DOHH2 (cell line): Measurements from ENCODE around the gene RAB40B.

ENCODE experiments used
- H3F3A ChIP-seq: fragments of 200-600 bp; sonication (generic), shearing (Covaris generic); 2 replicates; pipeline ENCODE4 v1.6.0; 2016; ENCODE audit warnings: antibody characterized with exemption, mild to moderate bottlenecking; ENCODE audit not compliant: control insufficient read depth, insufficient read depth
- H3K27ac ChIP-seq: fragments of 200-600 bp; sonication (generic); 2 replicates; pipeline ENCODE4 v1.5.1; 2014; ENCODE audit warnings: low read depth, mild to moderate bottlenecking, low read length, moderate library complexity
- H3K27me3 ChIP-seq: fragments of 200-600 bp; sonication (generic); 2 replicates; pipeline ENCODE4 v1.6.1; 2014; ENCODE audit warnings: mild to moderate bottlenecking, low read length, mixed read lengths; ENCODE audit not compliant: control insufficient read depth
- H3K36me3 ChIP-seq: fragments of 200-600 bp; sonication (generic); 2 replicates; pipeline ENCODE4 v1.6.1; 2014; ENCODE audit warnings: mild to moderate bottlenecking, low read length, moderate library complexity, mixed read lengths; ENCODE audit not compliant: control insufficient read depth
- H3K4me1 ChIP-seq: fragments of 200-600 bp; sonication (generic); 2 replicates; pipeline ENCODE4 v1.6.1; 2014; ENCODE audit warnings: mild to moderate bottlenecking, low read length, mixed read lengths; ENCODE audit not compliant: control insufficient read depth
- H3K4me2 ChIP-seq: fragments of 200-600 bp; sonication (generic); 2 replicates; pipeline ENCODE4 v1.6.0; 2014; ENCODE audit warnings: mild to moderate bottlenecking, low read length, moderate library complexity
- H3K4me3 ChIP-seq: fragments of 200-600 bp; sonication (generic); 2 replicates; pipeline ENCODE4 v1.5.1; 2014; ENCODE audit warnings: mild to moderate bottlenecking, low read length, mixed read lengths
- H3K79me2 ChIP-seq: fragments of 200-600 bp; sonication (generic); 2 replicates; pipeline ENCODE4 v1.6.1; 2014; ENCODE audit warnings: mild to moderate bottlenecking, low read length, mixed read lengths; ENCODE audit not compliant: control insufficient read depth
- H3K9me2 ChIP-seq: fragments of 200-600 bp; sonication (generic); replicated peaks from 2 replicates; pipeline ENCODE4 v1.6.1; 2014; ENCODE audit warnings: mild to moderate bottlenecking, low read length, mixed read lengths; ENCODE audit not compliant: control insufficient read depth
- H3K9me3 ChIP-seq: fragments of 200-600 bp; sonication (generic); 2 replicates; pipeline ENCODE4 v1.6.1; 2014; ENCODE audit warnings: antibody characterized with exemption, low read length, mixed read lengths; ENCODE audit not compliant: control insufficient read depth, insufficient read depth
- H4K20me1 ChIP-seq: fragments of 200-600 bp; sonication (generic); 2 replicates; pipeline ENCODE4 v1.6.0; 2014; ENCODE audit warnings: low read depth, mild to moderate bottlenecking, antibody characterized with exemption, low read length, moderate library complexity; ENCODE audit not compliant: control insufficient read depth, insufficient read depth
- CTCF ChIP-seq: fragments of 200-600 bp; sonication (generic); IDR thresholded peaks from one replicate; pipeline ENCODE4 v1.5.1; 2014; ENCODE audit warnings: antibody characterized with exemption, mild to moderate bottlenecking, low read depth, low read length; ENCODE audit not compliant: poor library complexity, severe bottlenecking
- EZH2phosphoT487 ChIP-seq: fragments of 200-600 bp; sonication (generic); IDR thresholded peaks from 2 replicates; pipeline ENCODE4 v1.6.1; 2017; ENCODE audit warnings: borderline replicate concordance, mild to moderate bottlenecking, antibody characterized with exemption, low read length, moderate library complexity, mixed read lengths

The RAB40B gene

DNA sequence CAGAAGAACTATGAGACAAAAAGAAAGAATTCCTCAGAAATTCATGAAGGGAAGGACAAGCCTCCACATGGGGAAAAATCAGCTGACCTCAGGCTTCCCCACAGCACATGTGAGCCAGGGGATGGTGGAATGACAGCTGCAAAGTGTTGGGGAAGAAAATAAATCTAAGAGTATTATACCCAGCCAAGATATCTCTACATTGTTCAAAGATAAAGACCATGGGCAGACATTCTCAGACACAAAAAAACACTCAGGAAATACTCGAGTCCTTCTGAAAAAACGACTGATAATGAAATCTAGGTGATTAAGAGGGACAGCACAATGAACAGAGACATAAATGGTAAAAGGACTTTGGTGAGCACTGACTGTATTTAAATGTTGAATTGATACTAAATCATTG lies 3.9 kb downstream of the RAB40B start:
- peaks cover 9% of the 10 kb centered on the region for H3K9me3 ChIP-seq
- H3K4me2 ChIP-seq = no peak overlapping the region
- no peak overlapping the region for H3K27ac ChIP-seq
- peaks cover 4% of the 10 kb centered on the region; the same call in 1 of the 2 replicates for H3K4me1 ChIP-seq
- H3K27me3 ChIP-seq = no peaks in the 10 kb centered on the region
- TF ChIP-seq EZH2phosphoT487 (no peak), CTCF (no peak)
- no peaks in the 10 kb centered on the region for H4K20me1 ChIP-seq
- H3K79me2 ChIP-seq = no peaks in the 10 kb centered on the region
- H3K4me3 ChIP-seq = no peak overlapping the region
- H3K9me2 ChIP-seq = no peaks in the 10 kb centered on the region
- no peaks in the 10 kb centered on the region for H3K36me3 ChIP-seq
- H3F3A ChIP-seq = no peaks in the 10 kb centered on the region

- Histone ChIP-seq H3K79me2 (no peaks in the 10 kb centered on the region), H3K9me3 (peaks cover 9% of the 10 kb centered on the region), H3K9me2 (no peaks in the 10 kb centered on the region), H3K4me2 (no peak overlapping the region), H4K20me1 (no peaks in the 10 kb centered on the region), H3K27ac (no peak overlapping the region), H3K27me3 (no peaks in the 10 kb centered on the region), H3K4me1 (no peaks in the 10 kb centered on the region), H3F3A (no peaks in the 10 kb centered on the region), H3K36me3 (no peaks in the 10 kb centered on the region), H3K4me3 (no peak overlapping the region)
- TF ChIP-seq CTCF (no peak), EZH2phosphoT487 (no peak)
Observed at GRCh38 chr17:82693168-82693867, 5.2 kb downstream of the RAB40B start.

DNA sequence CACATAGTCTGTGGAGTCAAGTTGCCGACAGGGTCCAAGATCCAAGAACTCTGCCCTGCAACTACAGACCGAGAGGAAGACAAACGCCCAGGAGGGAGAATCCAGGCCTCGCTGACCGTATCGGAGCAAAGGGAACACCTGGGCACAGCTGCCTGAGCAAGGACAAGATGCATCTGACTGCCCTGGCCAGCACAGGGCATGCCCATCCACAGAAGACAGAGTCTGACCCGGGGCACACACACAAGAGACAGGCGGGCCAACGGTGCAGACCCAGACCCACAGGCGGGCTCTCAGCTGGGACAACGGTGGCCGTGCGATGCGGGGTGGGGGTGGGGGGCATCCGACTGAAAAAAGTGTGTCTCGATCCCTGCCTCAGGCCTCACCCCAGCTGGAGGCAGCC lies 6.2 kb downstream of the RAB40B start:
- no peaks in the 10 kb centered on the region for H3K4me1 ChIP-seq
- no peak for TF ChIP-seq EZH2phosphoT487
- TF ChIP-seq CTCF = no peak
- no peaks in the 10 kb centered on the region for H3K27me3 ChIP-seq
- no peaks in the 10 kb centered on the region for H3K36me3 ChIP-seq
- H3K9me3 ChIP-seq = peaks cover 9% of the 10 kb centered on the region
- no peak overlapping the region for H3K4me2 ChIP-seq
- H4K20me1 ChIP-seq = no peaks in the 10 kb centered on the region
- H3K4me3 ChIP-seq = no peak overlapping the region
- no peaks in the 10 kb centered on the region for H3K79me2 ChIP-seq
- no peaks in the 10 kb centered on the region for H3K9me2 ChIP-seq
- no peak overlapping the region for H3K27ac ChIP-seq
- no peaks in the 10 kb centered on the region for H3F3A ChIP-seq
